SK-N-SH treated with all-trans-retinoic acid at 6 μM for 48 hours (cell line): ENCODE results near the gene PADI2.

Experiments used
- ARNTL ChIP-seq: fragments of 450-650 bp; formaldehyde crosslinking; IDR thresholded peaks from 2 replicates; pipeline ENCODE4 v1.5.0; 2020; ENCODE audit warnings: low read depth, mild to moderate bottlenecking, moderate library complexity, borderline replicate concordance
- PPARA ChIP-seq: fragments of 250-450 bp; sonication (Bioruptor Pico); IDR thresholded peaks from 2 replicates; pipeline ENCODE4 v1.5.0; 2020; ENCODE audit warnings: mild to moderate bottlenecking, borderline replicate concordance
- RARB ChIP-seq: fragments of 250-450 bp; sonication (Bioruptor Pico); IDR thresholded peaks from 2 replicates; pipeline ENCODE4 v1.8.0; 2021; ENCODE audit warnings: mild to moderate bottlenecking, moderate library complexity
- ZFP3 ChIP-seq: fragments of 250-450 bp; sonication (Bioruptor Pico); IDR thresholded peaks from 2 replicates; pipeline ENCODE4 v1.5.0; 2020; ENCODE audit warnings: mild to moderate bottlenecking, moderate library complexity
- TF ChIP-seq, protein P1 (sequence below): fragments of 250-450 bp; sonication (Bioruptor Pico); IDR thresholded peaks from 2 replicates; pipeline ENCODE4 v1.5.0; 2020; ENCODE audit warnings: mild to moderate bottlenecking, moderate library complexity

DNA sequence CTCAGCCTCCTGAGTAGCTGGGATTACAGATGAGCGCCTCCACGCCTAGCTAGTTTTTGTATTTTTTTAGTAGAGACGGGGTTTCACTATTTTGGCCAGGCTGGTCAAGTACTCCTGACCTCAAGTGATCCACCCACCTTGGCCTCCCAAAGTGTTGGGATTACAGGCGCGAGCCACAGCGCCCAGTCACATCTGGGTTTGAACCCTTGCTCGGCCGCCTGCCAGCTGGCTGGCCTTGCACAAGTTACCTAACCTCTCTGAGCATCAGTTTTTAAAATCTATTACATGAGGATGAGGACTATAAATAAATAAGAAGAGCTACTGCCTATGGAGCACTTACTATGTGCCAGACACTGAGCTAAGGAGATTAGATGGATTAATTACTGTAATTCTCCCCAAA, 17.7 kb upstream of the PADI2 start:
- TF ChIP-seq PPARA (CRISPR knock-in tag) (no peak), ZFP3 (CRISPR knock-in tag) (no peak), RARB (no peak), ARNTL (no peak)
- TF ChIP-seq, protein P1, sequence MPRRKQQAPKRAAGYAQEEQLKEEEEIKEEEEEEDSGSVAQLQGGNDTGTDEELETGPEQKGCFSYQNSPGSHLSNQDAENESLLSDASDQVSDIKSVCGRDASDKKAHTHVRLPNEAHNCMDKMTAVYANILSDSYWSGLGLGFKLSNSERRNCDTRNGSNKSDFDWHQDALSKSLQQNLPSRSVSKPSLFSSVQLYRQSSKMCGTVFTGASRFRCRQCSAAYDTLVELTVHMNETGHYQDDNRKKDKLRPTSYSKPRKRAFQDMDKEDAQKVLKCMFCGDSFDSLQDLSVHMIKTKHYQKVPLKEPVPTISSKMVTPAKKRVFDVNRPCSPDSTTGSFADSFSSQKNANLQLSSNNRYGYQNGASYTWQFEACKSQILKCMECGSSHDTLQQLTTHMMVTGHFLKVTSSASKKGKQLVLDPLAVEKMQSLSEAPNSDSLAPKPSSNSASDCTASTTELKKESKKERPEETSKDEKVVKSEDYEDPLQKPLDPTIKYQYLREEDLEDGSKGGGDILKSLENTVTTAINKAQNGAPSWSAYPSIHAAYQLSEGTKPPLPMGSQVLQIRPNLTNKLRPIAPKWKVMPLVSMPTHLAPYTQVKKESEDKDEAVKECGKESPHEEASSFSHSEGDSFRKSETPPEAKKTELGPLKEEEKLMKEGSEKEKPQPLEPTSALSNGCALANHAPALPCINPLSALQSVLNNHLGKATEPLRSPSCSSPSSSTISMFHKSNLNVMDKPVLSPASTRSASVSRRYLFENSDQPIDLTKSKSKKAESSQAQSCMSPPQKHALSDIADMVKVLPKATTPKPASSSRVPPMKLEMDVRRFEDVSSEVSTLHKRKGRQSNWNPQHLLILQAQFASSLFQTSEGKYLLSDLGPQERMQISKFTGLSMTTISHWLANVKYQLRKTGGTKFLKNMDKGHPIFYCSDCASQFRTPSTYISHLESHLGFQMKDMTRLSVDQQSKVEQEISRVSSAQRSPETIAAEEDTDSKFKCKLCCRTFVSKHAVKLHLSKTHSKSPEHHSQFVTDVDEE (CRISPR knock-in tag), result no peak
